MM.1S (cell line): Measurements from ENCODE around the gene FAN1.

Experiments
- DNase-seq: peaks from one replicate; pipeline ENCODE4 v3.0.0-alpha.2; 2015
- H2AFZ ChIP-seq: fragments of 300-600 bp; sonication (generic); 2 replicates; pipeline ENCODE4 v1.6.0; 2016; ENCODE audit warnings: antibody characterized with exemption, low read length
- H3F3A ChIP-seq: fragments of 300-600 bp; sonication (generic); 2 replicates; pipeline ENCODE4 v1.6.1; 2016; ENCODE audit warnings: mild to moderate bottlenecking, antibody characterized with exemption, low read length, moderate library complexity, mixed read lengths; ENCODE audit not compliant: insufficient read depth
- H3K27ac ChIP-seq: fragments of 300-600 bp; sonication (generic); 2 replicates; pipeline ENCODE4 v1.5.1; 2016; ENCODE audit warnings: mild to moderate bottlenecking, low read length
- H3K27me3 ChIP-seq: fragments of 300-600 bp; sonication (generic); replicated peaks from 2 replicates; pipeline ENCODE4 v1.6.0; 2016; ENCODE audit warnings: low read length; ENCODE audit not compliant: insufficient read depth
- H3K36me3 ChIP-seq: fragments of 300-600 bp; sonication (generic); replicated peaks from 2 replicates; pipeline ENCODE4 v1.6.1; 2016; ENCODE audit warnings: mild to moderate bottlenecking, low read length, mixed read lengths; ENCODE audit not compliant: insufficient read depth
- H3K4me1 ChIP-seq: fragments of 300-600 bp; sonication (generic); 2 replicates; pipeline ENCODE4 v1.6.1; 2016; ENCODE audit warnings: low read length, mixed read lengths
- H3K4me2 ChIP-seq: fragments of 300-600 bp; sonication (generic); 2 replicates; pipeline ENCODE4 v1.6.0; 2016; ENCODE audit warnings: low read depth, low read length
- H3K4me3 ChIP-seq: fragments of 300-600 bp; sonication (generic); 2 replicates; pipeline ENCODE4 v1.5.1; 2016; ENCODE audit warnings: low read length, mixed read lengths
- H3K79me2 ChIP-seq: fragments of 300-600 bp; sonication (generic); 2 replicates; pipeline ENCODE4 v1.6.1; 2016; ENCODE audit warnings: mixed run types, low read length, mixed read lengths
- H3K9ac ChIP-seq: fragments of 300-600 bp; sonication (generic); 2 replicates; pipeline ENCODE4 v1.6.1; 2016; ENCODE audit warnings: low read length, mixed read lengths
- H3K9me2 ChIP-seq: fragments of 300-600 bp; sonication (generic); replicated peaks from 2 replicates; pipeline ENCODE4 v1.6.1; 2016; ENCODE audit warnings: mild to moderate bottlenecking, low read length, mixed read lengths; ENCODE audit not compliant: insufficient read depth
- H3K9me3 ChIP-seq: fragments of 300-600 bp; sonication (generic); replicated peaks from 2 replicates; pipeline ENCODE4 v1.6.1; 2016; ENCODE audit warnings: mild to moderate bottlenecking, low read length, mixed read lengths; ENCODE audit not compliant: insufficient read depth
- H4K20me1 ChIP-seq: fragments of 300-600 bp; sonication (generic); 2 replicates; pipeline ENCODE4 v1.6.1; 2016; ENCODE audit warnings: mild to moderate bottlenecking, low read length, moderate library complexity, mixed read lengths; ENCODE audit not compliant: insufficient read depth
- CTCF ChIP-seq: fragments of 300-600 bp; sonication (generic); IDR thresholded peaks from 2 replicates; pipeline ENCODE4 v1.5.1; 2016; ENCODE audit warnings: antibody characterized with exemption, low read length, mixed read lengths
- EZH2 ChIP-seq: fragments of 300-600 bp; sonication (generic); optimal IDR thresholded peaks from 2 replicates; pipeline ENCODE3; 2017; ENCODE audit warnings: low read depth, mild to moderate bottlenecking, antibody characterized with exemption, low read length, mixed read lengths
- EZH2phosphoT487 ChIP-seq: fragments of 300-600 bp; sonication (generic); IDR thresholded peaks from 2 replicates; pipeline ENCODE4 v1.6.1; 2018; ENCODE audit warnings: antibody characterized with exemption, low read length

FAN1 gene

GRCh38 chr15:30991255-30992235 is 87.8 kb downstream of the FAN1 start, which contains the start of gene MTMR10:
TSS of gene MTMR10 (minus strand) at chr15:30991628. CDS start at chr15:30991506, 122 bp downstream.
- Histone ChIP-seq H3K36me3 (peaks cover 3% of the 10 kb centered on the region; the same call in 1 of the 2 replicates), H3K27ac (peak within 1 kb of the TSS; percentile 87), H3K9ac (peak within 1 kb of the TSS; percentile 98), H3K4me3 (peak within 1 kb of the TSS; percentile 99), H4K20me1 (no peaks in the 10 kb centered on the region), H2AFZ (peak within 1 kb of the TSS; percentile 62), H3K4me2 (peak within 1 kb of the TSS; percentile 92), H3K79me2 (peaks cover 45% of the 10 kb centered on the region), H3F3A (peaks cover 14% of the 10 kb centered on the region), H3K9me2 (no peaks in the 10 kb centered on the region), H3K27me3 (no peaks in the 10 kb centered on the region), H3K4me1 (peaks cover 24% of the 10 kb centered on the region), H3K9me3 (no peaks in the 10 kb centered on the region)
- peak; percentile 88 for DNase-seq
- no peak for TF ChIP-seq EZH2
- TF ChIP-seq CTCF = no peak
- no peak for TF ChIP-seq EZH2phosphoT487

- Histone ChIP-seq H3K36me3 (peaks cover 3% of the 10 kb centered on the region; the same call in 1 of the 2 replicates), H3K9me2 (no peaks in the 10 kb centered on the region), H3K4me3 (peak overlapping the region; percentile 86), H3K27ac (peak overlapping the region; percentile 67; the same call in 1 of the 2 replicates), H3K27me3 (no peaks in the 10 kb centered on the region), H4K20me1 (no peaks in the 10 kb centered on the region), H2AFZ (peak overlapping the region; percentile 61), H3K79me2 (peaks cover 37% of the 10 kb centered on the region), H3K9me3 (no peaks in the 10 kb centered on the region), H3K4me2 (peak overlapping the region; percentile 92), H3K9ac (peak overlapping the region; percentile 88), H3F3A (peaks cover 14% of the 10 kb centered on the region), H3K4me1 (peaks cover 24% of the 10 kb centered on the region)
- TF ChIP-seq CTCF = no peak
- TF ChIP-seq EZH2 = no peak
- TF ChIP-seq EZH2phosphoT487 = no peak
- no peak for DNase-seq
These were observed 88.6 kb downstream of the FAN1 start for GRCh38 chr15:30992249-30992864.
